Activated T-cell treated with anti-CD3 and anti-CD28 coated beads, Interleukin-2, amount 50 U/mL, for 1 hour (primary cell): Measurements from ENCODE around the gene ABHD5.
"Not testable (repeated sequence)": the region's sequence is repeated elsewhere in the genome, so short reads cannot be mapped to it uniquely, and the experiment has no call there.

Source experiments
- DNase-seq: peaks from one replicate; pipeline ENCODE4 v3.0.0-alpha.2; 2020

ABHD5 gene

DNA sequence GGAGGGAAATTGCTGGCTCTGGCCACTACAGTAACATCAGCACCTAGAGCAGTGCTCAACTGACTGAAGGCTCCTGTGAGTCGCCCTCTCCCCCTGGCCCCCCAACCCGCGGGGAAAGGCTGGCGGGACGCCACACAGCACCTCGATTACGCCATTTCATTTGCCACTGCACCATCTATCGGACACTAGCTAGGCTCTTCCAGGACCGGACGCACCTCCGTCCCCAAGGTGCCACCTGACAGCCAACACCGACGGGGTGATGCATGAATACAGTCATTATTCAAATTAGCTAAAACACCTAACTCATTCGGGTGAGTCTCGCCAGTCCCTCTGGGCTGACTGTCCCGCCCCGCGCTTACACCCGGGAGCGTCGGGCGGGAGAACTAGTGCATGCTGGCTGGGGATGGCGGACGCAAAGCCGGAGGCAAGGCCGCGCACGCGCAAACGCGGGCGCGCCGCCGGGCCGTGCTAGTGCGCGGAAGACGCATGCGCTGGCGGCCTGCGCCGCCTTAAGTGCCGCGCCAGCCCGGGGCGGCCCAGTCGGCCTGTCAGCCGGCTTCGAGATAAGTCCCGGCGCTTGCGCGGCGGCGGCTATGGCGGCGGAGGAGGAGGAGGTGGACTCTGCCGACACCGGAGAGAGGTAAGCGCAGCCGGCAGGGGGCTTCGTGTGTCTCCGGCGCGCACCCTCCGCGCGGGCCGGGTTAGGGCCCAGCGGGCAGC lies at the start of gene ABHD5:
Gene ABHD5 (plus strand): TSS at position 539 of the 720 bp plus-strand sequence. CDS start 55 bp downstream, at position 594.
- DNase-seq, result peak; percentile 98

DNA sequence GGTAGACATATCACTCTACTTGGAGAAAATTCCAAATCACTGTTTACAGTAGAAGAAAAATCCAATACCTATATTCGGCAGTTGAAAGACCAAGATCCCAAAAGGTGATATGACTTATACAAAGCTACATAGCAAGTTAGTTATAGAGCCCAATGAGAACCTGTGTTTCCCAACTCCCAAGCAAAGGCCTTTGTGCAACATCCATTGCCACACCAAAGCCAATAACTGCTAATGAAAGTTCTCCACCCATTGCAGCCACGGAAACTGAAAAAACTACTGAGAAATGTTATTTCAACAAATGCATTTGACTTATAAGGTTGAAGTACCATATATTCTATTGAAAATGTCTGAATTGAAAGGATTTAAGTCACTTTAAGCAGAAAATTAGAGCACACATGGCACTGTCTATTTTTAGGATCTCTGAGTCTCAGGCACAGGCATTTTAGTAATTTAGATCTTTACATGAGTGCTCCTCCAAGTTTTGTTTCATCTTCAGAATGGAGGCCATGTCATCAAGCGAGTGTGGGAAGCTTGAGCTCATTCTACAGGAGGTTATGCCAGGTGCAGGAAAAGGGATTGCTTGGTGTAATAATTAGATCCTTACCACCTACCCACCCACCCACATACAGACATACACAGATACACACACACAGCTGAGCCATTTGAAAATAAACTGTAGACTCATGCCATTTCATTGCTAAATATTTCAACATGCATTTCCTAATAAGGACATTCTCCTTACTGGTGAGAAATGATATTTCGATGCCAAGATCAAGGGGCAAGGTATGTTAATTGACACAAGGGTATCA lies 49.2 kb upstream of the ABHD5 start:
- no peak for DNase-seq

DNA sequence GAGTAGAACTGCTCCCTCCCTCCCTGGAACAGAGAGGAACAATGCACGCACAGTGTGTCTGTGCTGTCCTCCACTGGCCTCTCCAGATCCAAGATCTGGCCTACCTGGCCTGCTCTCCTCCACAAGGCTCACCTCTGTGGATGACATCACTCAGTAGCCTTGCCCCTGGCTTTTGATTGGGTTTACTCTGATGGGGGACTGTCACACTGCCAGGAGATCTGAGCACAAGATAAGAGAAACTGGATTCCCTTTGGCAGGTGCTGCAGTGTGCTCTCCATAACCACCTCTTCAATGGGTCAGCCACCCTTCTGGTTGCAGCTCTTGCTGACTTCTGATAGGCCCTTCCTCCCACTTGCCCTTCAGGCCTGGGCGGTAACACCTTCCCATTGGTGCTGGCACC lies 46.3 kb upstream of the ABHD5 start:
- no peak for DNase-seq

DNA sequence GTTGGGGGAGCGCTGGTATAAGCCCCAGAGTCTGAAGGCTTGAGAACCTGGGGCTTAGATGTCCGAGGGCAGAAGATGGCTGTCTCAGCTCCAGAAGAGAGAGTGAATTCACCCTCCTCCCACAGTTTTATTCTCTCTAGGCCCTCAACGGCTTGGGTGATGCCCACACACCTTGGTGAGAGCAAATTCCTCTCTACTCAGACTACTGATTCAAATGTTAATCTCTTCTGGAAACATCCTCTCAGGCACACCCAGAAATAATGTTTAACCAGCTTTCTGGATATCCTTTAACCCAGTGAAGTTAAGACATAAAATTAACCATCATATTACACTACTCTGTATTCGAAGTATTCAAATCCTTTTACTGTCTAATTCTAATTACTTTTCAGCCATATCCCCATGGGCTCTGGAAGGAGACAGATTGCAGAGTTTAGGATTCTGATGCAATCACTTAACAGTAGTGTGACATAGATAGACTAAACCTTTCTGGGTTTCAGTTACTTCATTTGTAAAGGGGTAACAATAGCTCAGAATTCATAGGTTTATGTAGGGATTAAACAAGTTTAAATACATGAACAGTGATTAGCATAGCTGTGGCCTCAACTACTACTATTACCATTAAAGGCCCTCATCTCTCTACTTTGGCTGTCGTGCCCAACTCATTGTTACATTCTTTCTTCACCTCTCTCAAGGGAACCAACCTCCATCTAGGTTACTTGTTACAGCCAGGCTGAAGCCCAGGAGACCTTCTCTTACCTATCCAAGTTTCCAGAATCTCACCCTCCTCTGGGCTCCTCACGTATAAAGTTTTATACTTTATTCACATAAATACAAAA lies 43.2 kb upstream of the ABHD5 start:
- no peak for DNase-seq

DNA sequence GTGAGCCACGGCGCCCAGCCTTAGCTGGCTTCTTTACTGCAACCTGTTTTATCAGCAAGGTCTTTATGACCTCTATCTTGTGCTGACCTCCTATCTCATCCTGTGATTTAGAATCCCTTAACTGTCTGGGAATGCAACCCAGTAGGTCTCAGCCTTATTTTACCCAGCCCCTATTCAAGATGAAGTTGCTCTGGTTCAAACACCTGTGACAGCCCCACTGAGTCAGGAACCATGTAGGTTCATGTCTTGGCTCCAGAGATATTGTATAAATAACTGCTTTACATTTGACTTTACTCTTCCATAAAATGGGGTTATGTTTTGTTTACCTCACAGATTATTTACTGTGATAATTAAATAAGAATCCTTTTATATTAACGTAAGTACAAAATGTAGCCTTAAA lies 41.8 kb upstream of the ABHD5 start:
- no peak for DNase-seq

DNA sequence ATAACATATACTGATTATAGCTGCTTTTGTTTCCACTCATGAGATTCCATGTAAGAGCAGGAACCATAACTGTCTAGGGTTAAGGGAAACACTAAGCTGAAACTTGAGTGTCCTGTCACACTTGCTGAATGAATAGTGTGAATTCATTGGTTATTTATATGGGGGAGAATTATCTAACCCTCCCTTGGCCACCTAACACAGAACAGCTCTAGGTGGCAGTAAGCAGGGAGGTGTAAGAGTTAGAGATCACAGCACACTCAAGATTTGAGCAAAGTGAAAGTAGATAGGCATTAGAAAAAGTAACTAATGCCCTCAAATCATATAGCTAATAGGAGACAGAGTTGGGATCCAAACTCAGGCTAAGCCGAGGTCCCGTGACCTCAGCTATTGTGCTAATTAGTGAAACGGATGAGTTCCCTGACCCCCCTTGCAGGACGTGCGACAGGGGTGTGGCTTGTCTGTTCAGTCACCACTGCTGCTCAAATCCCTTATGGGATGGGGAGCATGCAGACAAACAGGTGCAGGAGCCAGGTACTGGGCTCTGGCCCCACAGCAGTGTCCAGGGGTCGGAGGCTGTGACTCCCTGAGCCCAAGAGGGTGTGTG lies 41.3 kb upstream of the ABHD5 start:
- no peak for DNase-seq

DNA sequence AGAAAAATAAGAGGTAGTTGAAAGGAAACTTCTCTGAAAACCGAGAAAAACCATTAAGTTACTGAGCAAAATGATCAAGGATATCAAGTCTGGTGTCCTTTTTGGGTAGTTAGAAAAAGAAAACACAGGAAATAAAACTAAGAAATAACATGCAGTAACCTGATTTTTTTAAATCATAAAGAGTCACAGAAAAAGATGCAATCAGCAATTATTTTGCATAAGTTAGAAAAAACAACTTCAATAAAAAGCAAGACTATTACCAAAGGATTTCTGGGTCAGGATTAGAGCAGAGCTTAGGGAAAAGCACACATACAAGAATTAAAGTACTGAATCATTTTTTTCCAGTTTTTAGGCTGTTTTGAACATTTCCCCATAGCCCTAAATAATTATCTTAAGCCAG lies 40.4 kb upstream of the ABHD5 start:
- no peak for DNase-seq

DNA sequence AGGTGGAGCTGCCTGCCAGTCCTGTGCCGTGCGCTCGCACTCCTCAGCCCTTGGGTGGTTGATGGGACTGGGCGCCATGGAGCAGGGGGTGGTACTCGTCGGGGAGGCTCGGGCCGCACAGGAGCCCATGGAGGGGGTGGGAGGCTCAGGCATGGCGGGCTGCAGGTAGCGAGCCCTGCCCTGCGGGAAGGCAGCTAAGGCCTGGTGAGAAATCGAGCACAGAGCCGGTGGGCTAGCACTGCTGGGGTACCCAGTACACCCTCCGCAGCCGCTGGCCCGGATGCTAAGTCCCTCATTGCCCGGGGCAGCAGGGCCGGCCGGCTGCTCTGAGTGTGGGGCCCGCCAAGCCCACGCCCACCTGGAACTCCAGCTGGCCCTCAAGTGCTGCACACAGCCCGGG lies 34.3 kb upstream of the ABHD5 start:
- not testable (repeated sequence) for DNase-seq

DNA sequence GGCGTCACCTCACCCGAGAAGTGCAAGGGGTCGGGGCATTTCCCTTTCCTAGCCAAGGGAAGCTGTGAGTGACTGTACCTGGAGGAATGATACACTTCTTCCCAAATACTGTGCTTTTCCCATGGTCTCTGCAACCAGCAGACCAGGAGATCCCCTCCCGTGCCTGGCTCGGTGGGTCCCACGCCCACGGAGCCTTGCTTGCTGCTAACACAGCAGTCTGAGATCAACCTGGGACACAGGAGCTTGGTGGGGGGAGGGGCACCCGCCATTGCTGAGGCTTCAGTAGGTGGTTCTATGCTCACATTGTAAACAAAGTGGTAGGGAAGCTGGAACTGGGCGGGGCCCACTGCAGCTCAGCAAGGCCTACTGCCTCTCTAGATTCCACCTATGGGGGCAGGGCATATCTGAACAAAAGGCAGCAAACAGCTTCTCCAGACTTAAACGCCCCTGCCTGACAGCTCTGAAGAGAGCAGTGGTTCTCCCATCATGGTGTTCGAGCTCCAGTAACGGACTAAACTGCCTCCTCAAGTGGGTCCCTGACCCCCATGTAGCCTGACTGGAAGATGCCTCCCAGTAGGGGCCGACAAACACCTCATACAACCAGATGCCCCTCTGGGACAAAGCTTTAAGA lies 31.4 kb upstream of the ABHD5 start:
- no peak for DNase-seq

DNA sequence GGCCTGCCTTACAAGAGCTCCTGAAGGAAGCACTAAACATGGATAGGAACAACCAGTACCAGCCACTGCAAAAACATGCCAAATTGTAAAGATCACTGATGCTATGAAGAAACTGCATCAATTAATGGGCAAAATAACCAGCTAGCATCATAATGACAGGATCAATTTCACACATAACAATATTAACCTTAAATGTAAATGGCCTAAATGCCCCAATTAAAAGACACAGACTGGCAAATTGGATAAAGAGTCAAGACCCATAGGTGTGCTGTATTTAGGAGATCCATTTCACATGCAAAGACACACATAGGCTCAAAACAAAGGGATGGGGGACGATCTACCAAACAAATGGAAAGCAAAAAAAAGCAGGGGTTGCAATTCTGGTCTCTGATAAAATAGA lies 29.4 kb upstream of the ABHD5 start:
- DNase-seq, result not testable (repeated sequence)

DNA sequence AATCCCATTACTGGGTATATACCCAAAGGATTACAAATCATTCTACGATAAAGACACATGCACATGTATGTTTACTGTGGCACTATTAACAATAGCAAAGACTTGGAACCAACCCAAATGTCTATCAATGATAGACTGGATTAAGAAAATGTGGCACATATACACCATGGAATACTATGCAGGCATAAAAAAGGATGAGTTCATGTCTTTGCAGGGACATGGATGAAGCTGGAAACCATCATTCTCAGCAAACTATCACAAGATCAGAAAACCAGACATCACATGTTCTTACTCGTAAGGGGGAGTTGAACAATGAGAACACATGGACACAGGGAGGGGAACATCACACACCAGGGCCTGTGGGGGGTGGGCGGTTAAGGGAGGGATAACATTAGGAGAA lies 25.7 kb upstream of the ABHD5 start:
- not testable (repeated sequence) for DNase-seq

DNA sequence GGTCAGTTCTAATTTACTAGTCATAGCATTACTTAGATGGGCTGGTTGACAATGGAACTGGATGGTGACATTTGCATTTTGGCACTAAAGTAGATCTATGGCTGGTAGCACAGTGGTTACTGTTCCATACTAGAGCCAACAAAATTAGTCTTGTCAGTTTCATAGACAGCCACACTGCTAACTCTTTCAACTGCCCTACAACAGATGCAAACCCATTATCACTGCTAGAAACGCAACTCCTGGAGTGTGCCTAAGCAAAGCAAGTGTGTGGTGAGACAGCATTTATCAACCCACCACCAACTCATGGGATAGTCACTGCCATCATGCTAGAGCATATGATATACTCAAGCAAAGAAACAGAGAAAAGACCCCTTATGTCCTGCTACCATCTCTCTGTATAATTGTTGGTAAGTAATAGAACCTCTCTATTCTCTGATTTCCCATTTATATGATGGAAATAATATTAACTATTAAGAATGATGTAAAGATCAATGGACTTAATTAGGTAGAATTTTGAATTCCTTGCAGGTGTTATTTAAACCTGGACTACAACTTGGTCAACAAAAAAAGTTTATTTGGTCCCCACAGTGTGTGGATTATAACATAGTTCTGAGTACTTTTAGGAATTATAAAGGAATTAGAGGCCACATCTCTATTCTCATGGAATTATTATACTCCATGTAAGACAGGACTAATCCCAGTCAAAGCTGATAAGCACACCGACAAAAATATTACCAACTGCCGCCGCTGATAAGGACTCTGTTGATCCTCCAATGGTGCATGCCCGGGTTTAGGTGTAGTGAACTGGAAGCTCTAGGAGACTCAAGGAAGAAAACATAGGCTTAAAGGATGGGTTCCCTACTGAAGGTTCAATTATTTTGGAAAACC lies 19.9 kb upstream of the ABHD5 start:
- no peak for DNase-seq

DNA sequence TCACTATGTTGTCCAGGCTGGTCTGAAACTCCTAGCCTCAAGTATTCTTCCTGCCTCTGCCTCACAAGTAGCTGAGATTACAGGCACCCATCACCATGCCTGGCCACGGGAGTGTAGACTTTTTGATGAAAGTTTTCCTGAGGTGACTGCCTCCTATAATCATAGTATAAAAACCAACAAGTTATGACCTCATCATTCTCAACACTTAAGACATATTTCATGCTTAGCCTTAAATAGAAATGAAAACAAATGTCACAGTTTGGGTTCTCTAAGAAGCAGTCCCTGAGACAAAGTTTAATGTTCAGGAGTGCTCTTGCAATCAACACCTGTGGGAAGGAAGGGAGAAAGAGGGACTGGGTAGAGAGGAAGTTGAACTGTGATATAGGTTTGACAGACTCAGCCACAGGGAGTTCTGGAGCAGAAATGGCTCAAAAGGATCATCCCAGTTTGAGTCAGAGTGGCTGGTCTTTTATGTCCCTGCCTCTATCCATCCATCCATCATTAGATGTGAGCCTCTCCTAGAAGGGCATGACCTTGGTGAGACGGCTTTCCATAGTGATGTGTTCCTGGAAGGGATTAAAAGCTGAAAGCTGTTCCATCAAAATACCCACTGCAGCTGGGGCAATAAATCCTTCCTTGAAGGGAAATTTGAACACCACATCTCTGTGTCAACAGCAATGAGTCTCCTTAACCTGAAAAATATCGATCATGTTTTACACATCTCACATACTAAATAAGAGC lies 16.2 kb upstream of the ABHD5 start:
- DNase-seq, result no peak

DNA sequence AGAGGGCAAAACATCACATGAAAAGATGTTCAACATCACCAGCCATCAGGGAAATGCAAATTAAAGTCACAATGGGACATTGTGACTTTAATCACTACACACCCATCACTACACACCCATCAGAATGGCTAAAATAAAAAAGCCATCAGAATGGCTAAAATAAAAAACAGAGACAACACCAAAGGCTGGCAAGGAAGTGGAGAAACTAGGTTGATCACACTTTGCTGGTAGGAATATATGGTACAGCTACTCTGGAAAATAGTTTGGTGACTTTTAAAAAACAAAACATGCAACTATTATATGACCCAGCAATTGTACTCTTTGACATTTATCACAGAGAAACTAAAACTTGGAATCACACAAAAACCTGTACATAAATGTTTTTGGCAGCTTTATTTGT lies 15.1 kb upstream of the ABHD5 start:
- DNase-seq, result no peak

DNA sequence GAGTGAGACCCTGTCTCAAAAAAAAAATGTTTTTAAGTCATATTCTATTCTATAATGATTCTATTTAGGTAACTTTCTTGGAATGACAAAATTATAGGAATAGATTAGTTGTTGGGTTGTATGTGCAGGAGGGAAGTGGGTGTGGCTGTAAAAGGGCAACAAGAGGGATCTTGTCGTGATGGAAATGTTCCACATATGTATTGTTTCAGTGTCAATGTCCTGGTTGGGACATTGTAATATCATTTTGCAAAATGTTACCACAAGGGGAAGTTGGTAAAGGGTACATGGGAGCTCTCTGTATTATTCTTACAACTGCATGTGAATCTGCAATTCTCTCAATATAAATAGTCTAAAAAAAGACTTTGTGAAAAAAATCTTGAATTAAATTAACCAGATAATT lies 14.3 kb upstream of the ABHD5 start:
- no peak for DNase-seq

DNA sequence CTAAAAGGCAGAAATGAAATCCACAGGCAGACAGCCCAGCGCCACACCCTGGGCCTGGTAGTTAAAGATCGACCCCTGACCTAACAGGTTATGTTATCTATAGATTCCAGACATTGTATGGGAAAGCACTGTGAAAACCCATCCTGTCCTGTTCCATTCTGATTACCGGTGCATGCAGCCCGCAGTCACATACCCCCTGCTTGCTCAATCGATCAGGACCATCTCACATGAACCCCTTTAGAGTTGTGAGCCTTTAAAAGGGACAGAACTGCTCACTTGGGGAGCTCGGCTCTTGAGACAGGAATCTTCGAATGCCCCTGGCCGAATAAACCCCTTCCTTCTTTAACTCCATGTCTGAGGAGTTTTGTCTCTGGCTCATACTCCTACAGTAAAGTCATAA lies 12.4 kb upstream of the ABHD5 start:
- not testable (repeated sequence) for DNase-seq

DNA sequence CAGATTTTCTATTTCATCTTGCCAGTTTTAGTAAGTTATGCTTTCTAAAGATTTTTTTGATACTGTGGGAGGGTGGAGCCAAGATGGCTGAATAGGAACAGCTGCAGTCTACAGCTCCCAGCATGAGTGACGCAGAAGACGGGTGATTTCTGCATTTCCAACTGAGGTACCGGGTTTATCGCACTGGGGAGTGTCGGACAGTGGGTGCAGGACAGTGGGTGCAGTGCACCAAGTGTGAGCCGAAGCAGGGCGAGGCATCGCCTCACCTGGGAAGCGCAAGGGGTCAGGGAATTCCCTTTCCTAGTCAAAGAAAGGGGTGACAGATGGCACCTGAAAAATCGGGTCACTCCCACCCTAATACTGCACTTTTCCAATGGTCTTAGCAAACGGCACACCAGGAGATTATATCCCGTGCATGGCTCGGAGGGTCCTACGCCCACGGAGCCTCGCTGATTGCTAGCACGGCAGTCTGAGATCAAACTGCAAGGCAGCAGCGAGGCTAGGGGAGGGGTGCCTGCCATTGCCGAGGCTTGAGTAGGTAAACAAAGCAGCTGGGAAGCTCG lies 11.8 kb upstream of the ABHD5 start:
- DNase-seq, result not testable (repeated sequence)

DNA sequence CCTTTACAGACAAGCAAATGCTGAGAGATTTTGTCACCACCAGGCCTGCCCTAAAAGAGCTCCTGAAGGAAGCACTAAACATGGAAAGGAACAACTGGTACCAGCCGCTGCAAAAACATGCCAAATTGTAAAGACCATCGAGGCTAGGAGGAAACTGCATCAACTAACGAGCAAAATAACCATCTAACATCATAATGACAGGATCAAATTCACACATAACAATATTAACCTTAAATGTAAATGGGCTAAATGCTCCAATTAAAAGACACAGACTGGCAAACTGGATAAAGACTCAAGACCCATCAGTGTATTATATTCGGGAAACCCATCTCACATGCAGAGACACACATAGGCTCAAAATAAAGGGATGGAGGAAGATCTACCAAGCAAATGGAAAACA lies 9.9 kb upstream of the ABHD5 start:
- not testable (repeated sequence) for DNase-seq

DNA sequence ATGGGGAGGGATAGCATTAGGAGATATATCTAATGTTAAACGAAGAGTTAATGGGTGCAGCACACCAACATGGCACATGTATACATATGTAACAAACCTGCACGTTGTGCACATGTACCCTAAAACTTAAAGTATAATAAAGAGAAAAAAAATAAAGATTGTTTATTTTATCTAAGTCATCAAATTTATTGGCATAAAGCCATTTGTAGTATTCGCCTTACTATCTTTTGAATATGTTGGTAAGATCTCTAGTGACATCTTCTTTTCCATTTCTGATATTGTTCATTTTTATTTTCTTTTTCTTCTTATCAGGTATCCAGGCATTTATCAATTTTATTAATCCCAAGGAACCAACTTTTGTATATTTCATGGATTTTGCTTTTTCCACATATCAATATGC lies 5.8 kb upstream of the ABHD5 start:
- no peak for DNase-seq

DNA sequence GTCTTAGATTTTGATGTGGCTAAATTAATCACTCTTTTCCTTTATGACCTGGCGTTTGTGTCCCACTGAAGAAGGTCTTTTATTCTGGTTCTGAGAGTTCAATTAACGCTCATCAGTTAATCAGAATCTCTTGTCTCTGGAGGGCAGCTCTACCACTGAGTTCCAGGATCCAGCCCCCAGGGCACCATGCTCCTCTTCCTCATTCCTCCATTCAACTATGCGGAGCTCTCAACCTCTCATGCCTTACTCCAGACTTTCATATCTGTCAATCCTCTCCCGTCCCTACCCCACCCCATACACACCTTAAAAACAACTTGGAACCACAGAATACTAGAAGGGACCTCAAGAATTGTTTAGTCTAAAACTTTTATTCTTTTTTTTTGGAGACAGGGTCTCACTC lies 4.8 kb upstream of the ABHD5 start:
- no peak for DNase-seq

DNA sequence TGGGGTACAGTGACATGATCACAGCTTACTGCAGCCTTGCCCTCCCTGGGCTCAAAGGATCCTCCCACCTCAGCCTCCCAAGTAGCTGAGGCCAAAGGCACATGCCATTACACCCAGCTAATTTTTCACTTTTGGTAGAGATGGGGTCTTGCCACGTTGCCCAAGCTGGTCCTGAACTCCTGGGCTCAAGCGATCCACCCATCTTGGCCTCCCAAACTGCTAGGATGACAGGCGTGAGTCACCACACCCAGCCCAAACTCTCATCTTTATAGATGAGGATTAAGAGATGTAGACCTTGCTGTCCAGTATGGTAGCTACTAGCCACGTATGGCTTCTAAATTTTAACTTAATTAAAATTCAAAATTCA lies 4.4 kb upstream of the ABHD5 start:
- DNase-seq, result no peak
